Thyroid gland (tissue), 4 donors: Measurements from ENCODE around the gene NKX2-2. TPM values are rescaled to one million over a fixed set of nuclear protein-coding genes. Genes with fewer than 3 reads are reported as not detected.

ENCODE experiments used
- DNase-seq, 2 donors: peaks; one replicate each; pipeline ENCODE4 v3.0.0-alpha.2; 2019
- H3K27ac ChIP-seq, 3 donors: fragments of 200-600 bp; sonication (generic); 1 replicate in 2 of 3; 2 replicates in 1 of 3; pipeline ENCODE4 v1.5.1; 2016 to 2019; ENCODE audit warnings: mild to moderate bottlenecking in 1 of 3, moderate library complexity in 1 of 3
- H3K27me3 ChIP-seq: fragments of 200-600 bp; sonication (generic); one replicate; pipeline ENCODE4 v1.5.1; 2019
- H3K36me3 ChIP-seq, 2 donors: fragments of 200-600 bp; sonication (generic); one replicate each; pipeline ENCODE4 v1.5.1; 2016 to 2019
- H3K4me1 ChIP-seq, 2 donors: fragments of 200-600 bp; sonication (generic); one replicate each; pipeline ENCODE4 v1.5.1; 2017 to 2019
- H3K4me3 ChIP-seq, 3 donors: fragments of 200-600 bp; sonication (generic); replicated peaks in 1 of 3; 1 replicate in 2 of 3; 2 replicates in 1 of 3; pipeline ENCODE4 v1.5.1; 2016; ENCODE audit warnings: mild to moderate bottlenecking in 1 of 3
- H3K9me3 ChIP-seq: fragments of 200-600 bp; sonication (generic); one replicate; pipeline ENCODE4 v1.5.1; 2017
- POLR2A ChIP-seq, 2 donors: fragments of 450-650 bp; IDR thresholded peaks; one replicate each; pipeline ENCODE4 v1.6.1; 2017; ENCODE audit warnings: antibody characterized with exemption in 2 of 2, mild to moderate bottlenecking in 2 of 2, moderate library complexity in 1 of 2
- WGBS, 2 donors: methylation state at CpG; one replicate each; pipeline ENCODE4 v1.1.5; 2017; 5-methylcytosine and 5-hydroxymethylcytosine counted together
- intact Hi-C: fragments of 100-400 bp; cut with DNase I; formaldehyde crosslinking; loops from one replicate; pipeline ENCODE4 v1.15.1; 2023
- total RNA-seq, 4 donors: library from RNA; depleted of rRNA; stranded (reverse); fragments of >200 nt; gene quantifications; one replicate each; pipeline ENCODE4 v1.2.3, GENCODE V29; 2016
- TF ChIP-seq, protein P1 (sequence below), 6 experiments: fragments of 200-600 bp in 3 of 6; fragments of 450-650 bp in 3 of 6; sonication (generic) in 3 of 6; IDR thresholded peaks; one replicate each; pipeline ENCODE4 v1.5.1; 2016 to 2019; ENCODE audit warnings: antibody characterized with exemption in 6 of 6, mild to moderate bottlenecking in 2 of 6, inconsistent platforms in 1 of 6, moderate library complexity in 1 of 6

Gene NKX2-2
- under 1 TPM in 1 of 4 donors, not detected in 3; 0.42 TPM for total RNA-seq

GRCh38 chr20:21513881-21514540 is at the start of gene NKX2-2:
Gene NKX2-2, minus strand, starts transcription at chr20:21514064. Its CDS starts 395 bp downstream, at chr20:21513669.
- intact Hi-C loops = no loop called here
- DNase-seq = no peak
- no peaks in the 10 kb centered on the region for H3K9me3 ChIP-seq
- no peak within 1 kb of the TSS for H3K27ac ChIP-seq
- no peak within 1 kb of the TSS for H3K4me3 ChIP-seq
- H3K36me3 ChIP-seq = no peaks in the 10 kb centered on the region
- H3K27me3 ChIP-seq = peaks cover 93% of the 10 kb centered on the region
- TF ChIP-seq, protein P1, sequence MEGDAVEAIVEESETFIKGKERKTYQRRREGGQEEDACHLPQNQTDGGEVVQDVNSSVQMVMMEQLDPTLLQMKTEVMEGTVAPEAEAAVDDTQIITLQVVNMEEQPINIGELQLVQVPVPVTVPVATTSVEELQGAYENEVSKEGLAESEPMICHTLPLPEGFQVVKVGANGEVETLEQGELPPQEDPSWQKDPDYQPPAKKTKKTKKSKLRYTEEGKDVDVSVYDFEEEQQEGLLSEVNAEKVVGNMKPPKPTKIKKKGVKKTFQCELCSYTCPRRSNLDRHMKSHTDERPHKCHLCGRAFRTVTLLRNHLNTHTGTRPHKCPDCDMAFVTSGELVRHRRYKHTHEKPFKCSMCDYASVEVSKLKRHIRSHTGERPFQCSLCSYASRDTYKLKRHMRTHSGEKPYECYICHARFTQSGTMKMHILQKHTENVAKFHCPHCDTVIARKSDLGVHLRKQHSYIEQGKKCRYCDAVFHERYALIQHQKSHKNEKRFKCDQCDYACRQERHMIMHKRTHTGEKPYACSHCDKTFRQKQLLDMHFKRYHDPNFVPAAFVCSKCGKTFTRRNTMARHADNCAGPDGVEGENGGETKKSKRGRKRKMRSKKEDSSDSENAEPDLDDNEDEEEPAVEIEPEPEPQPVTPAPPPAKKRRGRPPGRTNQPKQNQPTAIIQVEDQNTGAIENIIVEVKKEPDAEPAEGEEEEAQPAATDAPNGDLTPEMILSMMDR (IDR thresholded peaks at IDR 0.05) = no peak
- no peak for TF ChIP-seq POLR2A (IDR thresholded peaks at IDR 0.05)
- peaks cover 37 to 70% of the 10 kb centered on the region in 2 donors for H3K4me1 ChIP-seq
- 4 to 6% methylated on average over 45 of the region's 45 CpGs for WGBS, 2 donors

GRCh38 chr20:21562656-21563055 is 48.8 kb upstream of the NKX2-2 start:
- no peak overlapping the region for H3K4me3 ChIP-seq
- DNase-seq = no peak
- H3K9me3 ChIP-seq = no peaks in the 10 kb centered on the region
- peaks cover 0 to 4% of the 10 kb centered on the region in 2 donors for H3K4me1 ChIP-seq
- no peaks in the 10 kb centered on the region for H3K36me3 ChIP-seq
- 87 to 89% methylated on average over 5 of the region's 5 CpGs for WGBS, 2 donors
- no peaks in the 10 kb centered on the region for H3K27me3 ChIP-seq
- no peak for TF ChIP-seq POLR2A (IDR thresholded peaks at IDR 0.05)
- TF ChIP-seq, protein P1 (IDR thresholded peaks at IDR 0.05) = no peak
- H3K27ac ChIP-seq = no peak overlapping the region
- intact Hi-C loops = no loop called here

GRCh38 chr20:21559305-21559704 is 45.4 kb upstream of the NKX2-2 start:
- 87 to 90% methylated on average over 7 of the region's 7 CpGs for WGBS, 2 donors
- H3K4me1 ChIP-seq = peaks cover 0 to under 1% of the 10 kb centered on the region in 2 donors
- H3K27me3 ChIP-seq = no peaks in the 10 kb centered on the region
- H3K4me3 ChIP-seq = no peak overlapping the region
- H3K36me3 ChIP-seq = no peaks in the 10 kb centered on the region
- no peak overlapping the region for H3K27ac ChIP-seq
- TF ChIP-seq, protein P1 (IDR thresholded peaks at IDR 0.05) = no peak
- no peak for TF ChIP-seq POLR2A (IDR thresholded peaks at IDR 0.05)
- no peak for DNase-seq
- no peaks in the 10 kb centered on the region for H3K9me3 ChIP-seq
- intact Hi-C loops = no loop called here

DNA sequence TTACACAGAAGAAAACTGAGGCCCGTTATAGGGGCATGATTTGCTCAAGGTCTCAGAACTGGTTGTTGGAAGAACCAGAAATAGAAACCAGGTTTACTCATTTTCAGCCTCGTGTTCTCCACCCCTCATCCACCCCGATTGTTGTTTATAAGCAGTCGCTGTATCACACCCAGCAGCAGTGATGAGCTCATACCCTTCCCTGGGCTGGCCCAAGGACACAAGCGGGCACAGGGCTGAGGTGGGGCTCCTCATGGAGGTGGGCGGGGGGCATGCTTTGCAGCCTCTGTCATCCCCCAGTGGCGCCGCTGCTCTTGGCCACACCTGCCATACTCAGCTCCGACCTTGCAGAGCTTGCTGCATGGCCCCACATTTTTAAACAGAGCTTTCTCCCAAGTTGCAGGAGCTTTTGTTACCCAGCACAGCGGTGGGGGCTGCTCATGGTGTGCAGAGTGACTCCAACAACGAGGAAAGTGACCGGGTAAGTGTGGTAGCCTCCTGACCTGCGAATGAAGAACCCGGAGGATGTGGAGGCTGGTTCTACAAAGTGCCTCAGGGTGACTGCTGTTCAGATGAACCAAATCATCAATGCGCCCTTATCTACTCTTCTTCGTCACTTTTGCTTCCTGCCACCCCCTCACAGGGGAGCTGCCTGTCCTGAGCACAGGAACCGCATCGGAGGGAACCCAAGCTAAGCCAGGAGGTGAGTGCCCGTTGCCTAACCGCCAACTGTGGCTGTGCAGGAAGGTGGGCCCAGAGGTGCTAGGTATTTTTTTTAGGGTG is 43.6 kb upstream of the NKX2-2 start:
- no peaks in the 10 kb centered on the region for H3K36me3 ChIP-seq
- no peak for TF ChIP-seq POLR2A (IDR thresholded peaks at IDR 0.05)
- TF ChIP-seq, protein P1 (IDR thresholded peaks at IDR 0.05) = no peak
- no peak for DNase-seq
- intact Hi-C loops = no loop called here
- H3K4me3 ChIP-seq = no peak overlapping the region
- 85 to 86% methylated on average over 18 to 20 of the region's 20 CpGs for WGBS, 2 donors
- H3K27ac ChIP-seq = no peak overlapping the region
- H3K9me3 ChIP-seq = no peaks in the 10 kb centered on the region
- no peaks in the 10 kb centered on the region for H3K4me1 ChIP-seq
- no peaks in the 10 kb centered on the region for H3K27me3 ChIP-seq

DNA sequence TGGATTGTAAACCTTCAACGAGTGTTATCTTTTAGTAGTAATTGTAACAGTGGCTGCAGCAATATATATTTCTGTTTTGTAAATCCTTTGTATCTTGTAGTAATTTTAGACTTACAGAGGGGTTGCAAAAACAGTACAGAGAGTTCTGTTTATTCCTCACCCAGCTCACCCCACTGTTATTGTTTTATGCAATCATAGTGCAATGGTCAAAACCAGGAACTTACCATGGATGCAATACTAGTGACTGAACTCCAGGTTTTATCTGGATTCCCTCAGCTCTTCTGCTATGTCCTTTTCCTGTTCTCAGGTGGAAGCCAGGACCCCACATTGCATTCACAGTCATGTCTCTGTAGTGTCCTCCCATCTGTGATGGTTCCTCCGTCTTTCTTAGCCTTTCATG is 42.5 kb upstream of the NKX2-2 start:
- no peak for TF ChIP-seq POLR2A (IDR thresholded peaks at IDR 0.05)
- TF ChIP-seq, protein P1 (IDR thresholded peaks at IDR 0.05) = no peak
- WGBS, 2 donors = 90 to 94% methylated on average over 2 of the region's 2 CpGs
- no peak overlapping the region for H3K4me3 ChIP-seq
- intact Hi-C loops = no loop called here
- no peaks in the 10 kb centered on the region for H3K27me3 ChIP-seq
- H3K4me1 ChIP-seq = no peaks in the 10 kb centered on the region
- H3K9me3 ChIP-seq = no peaks in the 10 kb centered on the region
- no peaks in the 10 kb centered on the region for H3K36me3 ChIP-seq
- no peak for DNase-seq
- H3K27ac ChIP-seq = no peak overlapping the region
